Bone marrow (tissue), 2 donors: ENCODE data around the gene SLC36A2.
"Not testable (repeated sequence)": the region's sequence is repeated elsewhere in the genome, so short reads cannot be mapped to it uniquely, and the experiment has no call there.

ENCODE experiments used
- DNase-seq, 2 donors: peaks; one replicate each; lab custom pipeline; 2025; lab: John Stamatoyannopoulos, UW

SLC36A2 gene

DNA sequence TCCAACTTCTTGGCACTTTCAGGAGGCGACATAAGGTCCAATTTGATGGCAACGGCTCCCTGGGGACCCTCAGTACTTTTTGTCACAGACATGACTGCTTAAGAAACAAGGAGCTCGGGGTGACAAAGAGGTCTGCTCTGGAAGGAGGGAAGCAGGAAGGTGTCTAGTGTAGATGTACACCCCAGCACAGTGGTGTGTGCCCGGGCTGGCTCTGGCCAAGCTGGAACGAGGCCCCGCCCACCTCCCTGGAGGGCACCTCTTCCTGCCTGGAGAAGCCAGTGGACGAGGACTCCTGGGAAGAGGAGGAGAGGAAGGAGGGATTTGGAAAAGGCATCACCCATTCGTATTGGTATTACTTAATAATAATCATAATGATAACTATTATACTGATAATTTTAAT, at the start of gene SLC36A2:
TSS of gene SLC36A2 (minus strand) at position 191 of the 400 bp plus-strand sequence. CDS start at position 92, 99 bp downstream.
- DNase-seq, result no peak

GRCh38 chr5:151388960-151389359, 41.6 kb upstream of the SLC36A2 start:
- DNase-seq, result no peak

GRCh38 chr5:151384106-151384505, 36.7 kb upstream of the SLC36A2 start:
- DNase-seq, result no peak

DNA sequence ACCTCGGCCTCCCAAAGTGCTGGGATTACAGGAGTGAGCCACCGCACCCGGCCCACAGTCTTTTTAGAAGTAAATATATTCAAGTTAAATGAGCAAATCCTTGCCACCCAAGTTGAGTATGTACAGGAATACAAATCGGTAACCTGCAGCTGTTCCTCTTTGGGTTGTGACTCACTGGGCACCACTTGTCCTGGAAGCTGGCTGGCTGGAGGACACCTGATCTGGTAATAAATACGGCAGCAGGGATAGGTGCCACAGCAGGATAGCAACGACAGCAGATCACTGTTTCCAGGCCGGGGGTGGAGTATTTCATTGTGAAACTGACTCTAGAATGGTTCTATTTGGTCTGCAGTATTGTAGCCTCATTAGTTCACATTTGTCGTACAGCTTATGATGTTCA, 35.7 kb upstream of the SLC36A2 start:
- DNase-seq, result no peak

DNA sequence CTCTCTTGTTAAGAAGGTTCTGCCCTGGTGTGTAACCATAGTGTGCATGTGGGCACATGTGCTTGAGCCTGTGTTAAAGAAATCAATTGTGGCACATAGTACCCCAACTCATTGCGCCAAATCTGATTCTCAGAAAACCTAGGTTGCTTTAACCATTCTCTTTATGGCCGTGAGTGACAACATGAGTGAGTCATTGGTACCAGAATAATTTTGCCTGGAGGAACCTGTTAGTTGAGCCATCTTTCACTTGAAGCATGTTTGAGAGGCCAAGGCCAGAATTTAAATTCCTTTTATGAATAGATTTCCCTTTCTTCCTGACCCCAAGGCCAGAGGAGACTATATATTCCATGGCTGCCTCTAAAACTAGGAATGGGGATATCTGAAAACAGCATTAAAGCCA, 35.2 kb upstream of the SLC36A2 start:
- DNase-seq, result no peak

DNA sequence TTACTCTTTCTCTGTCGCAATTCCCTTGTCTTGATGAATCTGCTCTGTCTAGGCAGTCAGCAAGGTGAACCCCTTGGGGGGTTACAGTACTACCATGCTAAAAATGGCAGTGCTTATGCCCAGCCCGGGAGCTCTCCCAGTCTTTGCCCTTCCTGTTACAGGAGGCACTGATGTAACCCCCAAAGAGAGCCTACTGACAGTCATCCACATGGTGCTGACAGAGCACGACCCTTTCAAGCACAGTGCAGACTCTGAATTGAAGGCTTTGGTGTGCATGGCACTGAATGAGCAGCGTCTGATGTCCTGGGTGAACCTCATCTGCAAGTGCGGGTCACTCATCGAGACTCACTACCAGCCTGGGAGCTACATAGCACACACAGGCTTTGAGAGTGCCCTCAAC, 34.5 kb upstream of the SLC36A2 start:
- DNase-seq, result no peak

DNA sequence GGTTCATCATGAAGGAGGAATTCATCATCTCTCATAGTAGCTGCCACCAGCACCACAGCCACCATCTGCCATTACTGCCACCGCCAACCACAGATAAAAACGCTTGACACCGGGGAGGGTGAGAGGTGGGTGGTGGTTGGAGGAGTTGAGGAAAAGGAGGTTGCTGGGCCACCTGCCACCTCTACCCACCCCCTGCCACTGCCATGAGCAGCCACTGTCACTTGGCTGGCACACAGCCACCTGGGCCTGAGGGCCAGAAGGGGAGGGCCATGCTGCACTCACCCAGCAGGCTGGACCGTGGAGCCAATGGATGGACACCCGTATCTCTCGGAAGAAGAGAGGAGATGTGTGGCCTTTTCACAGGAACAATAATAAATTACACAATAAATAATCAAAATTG, 31.3 kb upstream of the SLC36A2 start:
- no peak for DNase-seq

GRCh38 chr5:151374539-151374938, 27.2 kb upstream of the SLC36A2 start:
- no peak for DNase-seq

- not testable (repeated sequence) for DNase-seq
These were observed 19.7 kb upstream of the SLC36A2 start for GRCh38 chr5:151367038-151367437.

GRCh38 chr5:151363673-151364072, 16.3 kb upstream of the SLC36A2 start:
- no peak for DNase-seq

DNA sequence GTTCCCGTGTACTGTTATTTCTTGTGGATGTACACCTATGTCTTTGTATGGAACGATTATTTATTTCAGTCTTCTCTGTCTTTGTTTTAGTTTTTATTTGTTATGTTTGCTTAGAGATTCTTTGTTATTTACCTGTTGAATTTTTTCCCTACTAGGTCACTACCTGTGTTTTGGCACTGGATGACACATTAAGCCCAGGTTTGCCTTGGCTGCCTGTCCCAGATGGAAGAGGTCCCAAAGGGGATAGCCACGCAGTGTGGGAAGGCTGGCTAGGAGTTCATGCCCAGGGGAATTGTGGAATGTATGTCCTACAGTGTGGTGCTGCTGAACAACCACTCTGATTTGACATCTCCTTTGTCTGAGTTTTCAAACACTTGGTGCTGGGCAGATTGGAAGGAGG, 15.6 kb upstream of the SLC36A2 start:
- DNase-seq, result no peak

DNA sequence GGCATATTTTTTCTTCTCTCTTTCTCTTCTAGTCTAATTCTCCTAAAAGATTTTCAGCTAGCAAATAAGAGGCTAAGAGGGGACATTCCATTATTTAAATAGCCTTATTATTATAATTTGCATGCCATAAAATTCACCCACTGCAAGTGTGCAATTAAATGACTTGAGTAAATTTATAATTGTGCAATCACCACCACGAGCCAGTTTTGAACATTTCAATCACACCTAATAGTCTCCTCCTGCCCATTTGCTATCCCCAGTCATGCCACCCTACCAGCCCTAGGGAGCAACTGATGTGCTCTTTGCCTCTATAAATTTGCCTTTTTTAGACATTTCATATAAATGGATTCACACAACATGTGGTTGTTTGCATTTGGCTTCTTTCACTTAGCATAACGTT, 12.0 kb upstream of the SLC36A2 start:
- DNase-seq, result no peak

GRCh38 chr5:151357792-151358191, 10.4 kb upstream of the SLC36A2 start:
- no peak for DNase-seq

- DNase-seq, result no peak
These were observed 9.7 kb upstream of the SLC36A2 start for GRCh38 chr5:151357097-151357496.

DNA sequence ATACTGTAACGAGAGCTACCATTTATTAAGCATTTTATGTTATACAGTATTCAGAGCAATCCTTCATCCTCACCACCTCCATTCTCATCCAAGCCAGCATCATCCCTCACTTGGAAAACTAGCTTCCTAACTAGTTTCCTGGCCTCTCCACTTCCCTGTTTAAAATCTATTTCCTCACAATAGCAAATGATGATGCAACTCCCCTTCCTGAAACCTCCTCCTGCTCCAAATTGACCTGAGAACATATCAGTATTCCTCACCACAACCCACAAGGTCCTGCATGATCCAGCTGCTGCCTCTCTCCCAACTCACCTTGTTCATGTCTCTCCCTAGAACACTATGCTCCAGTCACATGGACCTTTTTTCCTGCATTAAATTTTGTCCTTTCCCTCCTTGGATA, 4.3 kb upstream of the SLC36A2 start:
- DNase-seq, result no peak

DNA sequence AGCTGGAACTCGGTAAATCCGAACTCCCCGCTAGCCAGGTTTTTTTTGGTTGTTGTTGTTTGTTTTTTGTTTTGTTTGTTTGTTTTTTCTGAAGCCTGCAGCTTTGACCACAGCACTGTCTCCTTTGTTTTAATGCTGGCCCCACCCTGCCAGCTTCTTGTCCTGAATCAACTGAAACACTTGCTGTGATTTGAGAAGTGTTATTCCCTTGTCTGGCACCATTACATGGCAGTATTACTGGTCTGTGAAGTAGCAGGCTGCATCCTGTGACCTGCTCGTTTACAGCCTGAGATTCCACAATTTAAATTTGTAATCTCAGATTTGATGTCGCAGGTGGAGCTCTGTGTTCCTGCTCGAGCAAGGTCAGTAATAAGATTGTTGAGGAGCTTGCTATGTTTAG, 1.4 kb upstream of the SLC36A2 start:
- no peak for DNase-seq

DNA sequence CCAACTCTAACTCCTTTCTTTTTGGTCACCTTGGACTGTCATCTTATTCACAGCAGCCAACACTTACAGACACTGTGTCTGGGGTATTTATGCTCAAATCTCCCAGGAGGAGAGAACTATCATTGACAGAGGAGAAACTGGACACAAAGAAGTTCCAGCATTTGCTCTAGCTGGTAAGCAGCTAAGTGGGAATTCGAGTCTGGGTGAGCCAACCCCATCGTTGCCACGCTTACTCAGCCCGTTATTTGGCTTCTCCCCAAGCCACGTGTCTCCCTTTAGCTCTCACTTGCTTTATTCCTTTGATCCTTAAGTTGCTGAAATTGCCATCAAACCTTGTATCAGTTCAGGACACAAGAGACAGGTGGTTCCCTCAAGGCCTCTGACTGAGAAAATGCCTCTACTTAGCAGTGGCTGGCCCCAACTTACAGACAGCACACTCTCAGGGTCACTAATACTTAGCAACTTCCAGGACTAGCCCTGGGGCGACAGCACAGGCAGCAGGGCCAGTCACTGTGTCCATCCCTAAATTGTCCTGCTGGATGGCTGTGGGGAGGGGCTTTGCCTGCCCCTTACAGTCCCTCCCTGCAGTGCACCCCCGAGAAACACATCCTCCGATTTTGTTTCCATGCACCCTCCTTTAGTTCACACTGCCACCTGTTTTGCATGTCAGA, 1.4 kb downstream of the SLC36A2 start:
- DNase-seq, result no peak

GRCh38 chr5:151345187-151345807, 2.1 kb downstream of the SLC36A2 start:
- DNase-seq, result no peak

DNA sequence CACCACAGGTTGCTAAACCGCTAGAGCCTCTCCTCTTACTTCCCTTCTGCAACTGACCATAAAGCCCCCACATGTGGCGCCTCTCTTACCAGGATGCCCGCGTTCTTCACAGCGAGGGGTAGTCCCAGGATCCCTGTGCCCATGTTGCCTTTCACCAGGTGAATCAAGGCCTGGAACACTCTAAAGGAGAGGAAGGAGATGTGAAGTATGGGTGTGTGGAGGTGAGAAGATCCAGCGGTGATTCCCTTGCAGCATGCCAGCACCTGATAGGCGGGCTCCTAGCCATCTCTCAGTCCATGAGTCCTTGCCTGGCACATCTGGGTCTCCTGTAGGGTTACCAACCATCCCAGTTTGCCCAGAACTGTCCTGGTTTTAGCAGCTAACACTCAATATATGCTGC, 3.3 kb downstream of the SLC36A2 start:
- DNase-seq, result no peak

DNA sequence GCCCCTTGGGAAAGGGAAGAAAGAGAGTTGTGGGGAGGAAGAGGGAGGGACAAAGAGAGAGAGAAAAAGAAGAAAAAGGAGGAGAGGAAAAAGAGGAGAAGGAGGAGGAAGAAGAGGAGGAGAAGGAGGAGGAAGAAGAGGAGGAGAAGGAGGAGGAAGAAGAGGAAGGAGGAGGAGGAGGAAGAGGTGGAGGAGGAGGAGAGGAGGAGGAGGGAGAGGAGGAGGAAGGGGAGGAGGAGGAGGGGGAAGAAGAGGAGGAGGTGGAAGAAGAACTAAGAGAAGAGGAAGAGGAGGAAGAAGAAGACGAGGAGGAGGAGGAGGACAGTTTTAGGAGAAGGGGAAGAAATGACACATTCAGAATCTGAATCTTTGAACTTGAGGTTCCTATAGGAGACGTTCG, 7.4 kb downstream of the SLC36A2 start:
- DNase-seq, result no peak

DNA sequence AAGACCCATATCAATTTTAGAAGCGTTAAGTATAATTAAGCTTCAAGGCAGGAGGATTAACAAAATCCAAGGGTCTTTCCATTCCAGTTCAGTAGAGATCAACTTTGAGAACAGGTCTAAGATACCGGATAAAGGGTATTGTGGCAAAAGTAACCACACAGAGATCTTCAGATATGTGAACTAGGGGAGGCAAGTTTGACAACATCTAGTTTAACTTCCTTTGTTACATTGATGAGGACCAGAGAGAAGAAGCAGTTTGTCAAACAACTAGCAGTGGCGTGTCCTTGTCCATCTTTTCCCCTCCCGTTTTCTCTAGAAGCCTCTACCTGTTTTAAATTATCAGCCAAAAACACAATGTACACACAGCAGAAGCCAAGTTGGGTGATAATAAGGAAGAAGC, 8.6 kb downstream of the SLC36A2 start:
- no peak for DNase-seq

GRCh38 chr5:151332857-151333256, 14.5 kb downstream of the SLC36A2 start:
- DNase-seq, result no peak

GRCh38 chr5:151328734-151329133, 18.6 kb downstream of the SLC36A2 start:
- no peak for DNase-seq

GRCh38 chr5:151327585-151327984, 19.8 kb downstream of the SLC36A2 start:
- DNase-seq, result no peak
